ENCODE results near the gene HNMT. TPM values are rescaled to one million over a fixed set of nuclear protein-coding genes. Genes with fewer than 3 reads are reported as not detected.

The HNMT gene
- total RNA-seq, 1 donor from 2014 or later: 4.6 TPM

DNA sequence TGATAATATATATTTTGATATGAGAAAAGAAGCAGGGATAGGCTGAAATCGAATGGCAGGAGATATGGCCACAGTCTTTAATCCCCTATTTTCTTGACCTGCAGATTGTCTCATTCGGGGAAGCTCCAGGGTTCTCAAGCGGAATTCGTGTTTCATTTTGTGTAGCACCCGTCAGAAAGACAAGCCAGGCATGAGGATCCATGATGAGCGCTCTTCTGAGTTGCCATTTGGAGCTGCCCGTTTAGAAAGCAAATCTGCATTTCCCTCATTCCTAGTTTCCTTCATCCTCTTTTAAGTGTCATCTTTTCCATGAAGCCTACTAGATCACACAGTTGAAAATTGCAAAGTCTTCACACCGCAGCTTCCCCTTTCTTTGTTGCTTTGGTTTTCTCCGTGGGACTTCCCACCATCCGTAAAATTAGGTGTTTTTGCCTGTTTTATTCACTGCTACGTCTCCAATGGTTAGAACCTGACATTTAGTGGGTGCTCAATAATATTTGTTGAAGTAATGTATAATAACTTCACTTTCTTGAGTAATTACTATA, 16.9 kb downstream of the HNMT start:
- no peak for DNase-seq (ENCODE audit: low spot score)
- Mint-ChIP-seq H3K4me1 (ENCODE audit: unreplicated experiment) (peaks cover 6% of the 10 kb centered on the region), H3K4me3 (ENCODE audit: unreplicated experiment) (no peak overlapping the region), H3K27ac (ENCODE audit: unreplicated experiment) (no peak overlapping the region), H3K27me3 (ENCODE audit: unreplicated experiment) (peaks cover 1% of the 10 kb centered on the region), H3K36me3 (ENCODE audit: low read depth, unreplicated experiment) (no peaks in the 10 kb centered on the region), H3K9me3 (ENCODE audit: unreplicated experiment) (no peaks in the 10 kb centered on the region)
- TF ChIP-seq CTCF (IDR thresholded peaks at IDR 0.05; ENCODE audit: unreplicated experiment): no peak

DNA sequence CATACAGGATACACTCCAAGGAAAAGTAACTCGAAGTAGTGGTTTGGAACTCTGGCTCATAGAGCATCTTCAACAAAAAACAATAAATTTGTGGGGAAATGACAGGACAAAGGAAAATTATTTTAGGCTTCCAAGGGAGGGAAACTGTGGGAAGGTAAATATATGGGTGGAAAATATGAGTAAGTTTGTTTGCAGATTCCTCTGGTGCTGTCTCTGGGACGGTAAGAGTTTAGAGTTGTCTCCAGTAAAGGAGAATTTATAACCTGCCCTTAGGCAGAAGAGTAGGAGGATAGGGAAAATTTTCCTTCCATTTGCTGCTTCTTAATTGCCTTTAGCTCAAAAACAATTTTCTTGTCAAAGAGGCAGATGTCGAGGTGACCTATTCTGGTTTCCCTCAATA, 19.3 kb downstream of the HNMT start:
- H3K4me3 Mint-ChIP-seq (ENCODE audit: unreplicated experiment): no peak overlapping the region
- no peak for TF ChIP-seq CTCF (IDR thresholded peaks at IDR 0.05; ENCODE audit: unreplicated experiment)
- H3K27ac Mint-ChIP-seq (ENCODE audit: unreplicated experiment): no peak overlapping the region
- peaks cover 6% of the 10 kb centered on the region for H3K4me1 Mint-ChIP-seq (ENCODE audit: unreplicated experiment)
- no peaks in the 10 kb centered on the region for H3K36me3 Mint-ChIP-seq (ENCODE audit: low read depth, unreplicated experiment)
- H3K27me3 Mint-ChIP-seq (ENCODE audit: unreplicated experiment): peaks cover 3% of the 10 kb centered on the region
- DNase-seq (ENCODE audit: low spot score): no peak
- H3K9me3 Mint-ChIP-seq (ENCODE audit: unreplicated experiment): no peaks in the 10 kb centered on the region

DNA sequence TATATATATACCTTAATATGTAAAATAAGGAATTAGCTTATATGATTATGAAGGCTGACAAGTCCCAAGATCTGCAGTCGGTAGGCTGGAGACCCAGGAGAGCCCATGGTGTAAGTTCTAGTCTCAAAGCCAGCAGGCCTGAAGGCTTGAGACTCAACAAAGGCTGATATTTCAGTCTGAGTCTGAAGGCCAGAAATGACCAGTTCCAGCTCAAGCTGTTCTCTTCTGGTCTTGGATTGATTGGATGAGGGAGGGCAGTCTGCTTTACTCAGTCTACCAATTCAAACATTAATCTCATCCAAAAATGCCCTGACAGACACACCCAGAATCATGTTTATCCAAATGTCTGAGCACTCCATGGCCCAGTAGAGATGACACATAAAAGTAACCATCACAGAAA, 22.0 kb downstream of the HNMT start:
- Mint-ChIP-seq H3K9me3 (ENCODE audit: unreplicated experiment) (no peaks in the 10 kb centered on the region), H3K27ac (ENCODE audit: unreplicated experiment) (no peak overlapping the region), H3K4me1 (ENCODE audit: unreplicated experiment) (peaks cover 6% of the 10 kb centered on the region), H3K36me3 (ENCODE audit: low read depth, unreplicated experiment) (no peaks in the 10 kb centered on the region), H3K27me3 (ENCODE audit: unreplicated experiment) (peaks cover 3% of the 10 kb centered on the region), H3K4me3 (ENCODE audit: unreplicated experiment) (no peak overlapping the region)
- TF ChIP-seq CTCF (IDR thresholded peaks at IDR 0.05; ENCODE audit: unreplicated experiment): no peak
- no peak for DNase-seq (ENCODE audit: low spot score)

- Mint-ChIP-seq H3K4me1 (ENCODE audit: unreplicated experiment) (peaks cover 6% of the 10 kb centered on the region), H3K4me3 (ENCODE audit: unreplicated experiment) (no peak overlapping the region), H3K27ac (ENCODE audit: unreplicated experiment) (no peak overlapping the region), H3K9me3 (ENCODE audit: unreplicated experiment) (no peaks in the 10 kb centered on the region), H3K27me3 (ENCODE audit: unreplicated experiment) (peaks cover 3% of the 10 kb centered on the region), H3K36me3 (ENCODE audit: low read depth, unreplicated experiment) (no peaks in the 10 kb centered on the region)
- no peak for DNase-seq (ENCODE audit: low spot score)
- no peak for TF ChIP-seq CTCF (IDR thresholded peaks at IDR 0.05; ENCODE audit: unreplicated experiment)
Measured at GRCh38 chr2:137987011-137987410, 22.7 kb downstream of the HNMT start.

DNA sequence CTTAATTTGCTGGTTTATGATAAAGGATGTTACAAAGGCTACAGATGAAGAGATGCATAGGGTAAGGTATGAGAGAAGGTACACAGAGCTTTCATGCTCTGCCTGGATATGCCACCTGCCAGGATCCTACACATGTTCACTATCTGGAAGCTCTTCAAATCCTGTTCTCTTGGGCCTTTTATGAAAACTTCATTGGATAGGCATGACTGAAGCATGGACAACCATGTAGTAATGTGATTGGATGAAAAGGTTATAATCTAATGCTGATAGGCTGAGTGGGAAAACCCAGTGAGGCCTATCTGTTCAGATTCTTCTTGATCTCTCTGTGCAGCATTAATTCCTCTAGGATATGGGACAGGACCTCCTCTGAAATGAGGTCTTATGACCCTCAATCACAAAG, 26.8 kb downstream of the HNMT start:
- DNase-seq (ENCODE audit: low spot score): no peak
- Mint-ChIP-seq H3K27ac (ENCODE audit: unreplicated experiment) (no peak overlapping the region), H3K36me3 (ENCODE audit: low read depth, unreplicated experiment) (no peaks in the 10 kb centered on the region), H3K9me3 (ENCODE audit: unreplicated experiment) (peaks cover 6% of the 10 kb centered on the region), H3K27me3 (ENCODE audit: unreplicated experiment) (peaks cover 3% of the 10 kb centered on the region), H3K4me3 (ENCODE audit: unreplicated experiment) (no peak overlapping the region), H3K4me1 (ENCODE audit: unreplicated experiment) (no peaks in the 10 kb centered on the region)
- TF ChIP-seq CTCF (IDR thresholded peaks at IDR 0.05; ENCODE audit: unreplicated experiment): no peak
